Mucosa of descending colon (tissue), 3 donors: ENCODE measurements around the gene DICER1. TPM values are rescaled to one million over a fixed set of nuclear protein-coding genes. Genes with fewer than 3 reads are reported as not detected.

ENCODE experiments used
- ATAC-seq: fragments of 200-7000 bp; cut with Tn5 transposase; one replicate; pipeline ENCODE4 v1.9.1; 2020; ENCODE audit warnings: mild to moderate bottlenecking, moderate library complexity
- DNase-seq, 3 donors: peaks; one replicate each; pipeline ENCODE4 v3.0.0-alpha.2; 2020
- H3K36me3 ChIP-seq: fragments of 200-600 bp; one replicate; pipeline ENCODE4 v1.8.0; 2021; ENCODE audit warnings: low read depth, mild to moderate bottlenecking
- H3K4me1 ChIP-seq: fragments of 200-600 bp; one replicate; pipeline ENCODE4 v1.8.0; 2021; ENCODE audit warnings: low read depth, mild to moderate bottlenecking
- H3K4me3 ChIP-seq: fragments of 200-600 bp; one replicate; pipeline ENCODE4 v1.8.0; 2021; ENCODE audit warnings: mild to moderate bottlenecking
- H3K9me3 ChIP-seq: fragments of 200-600 bp; one replicate; pipeline ENCODE4 v1.8.0; 2021; ENCODE audit warnings: mild to moderate bottlenecking
- intact Hi-C, 2 donors: fragments of 100-400 bp; cut with DNase I in 1 of 2; cut with micrococcal nuclease in 1 of 2; formaldehyde crosslinking; loops; one replicate each; pipeline versions ENCODE4 v1.11.0 to v1.11.1; 2022; cut with DNase I, micrococcal nuclease
- total RNA-seq, 3 donors: library from RNA; stranded (reverse); fragmentation: NEBNext Ultra II Directional in 2 of 3; extraction: Animal tissue kit (Norgen Biotek cat#: 25700) in 2 of 3; gene quantifications; one replicate each; pipeline versions ENCODE4 v1.2.1 to v1.2.4, GENCODE V29; 2021 to 2023
- TF ChIP-seq, protein P1 (sequence below): fragments of 200-600 bp; IDR thresholded peaks from one replicate; pipeline ENCODE4 v1.8.0; 2022; ENCODE audit warnings: antibody characterized with exemption, mild to moderate bottlenecking
- donor health status: DM: no; HTN: no; CAD: no; lungs with moderate emphysema.
- donor health status: DM: no; HTN: no; CAD: no.
- donor health status: DM: no; HTN: yes; CAD: no.

DICER1 gene
- total RNA-seq, 3 donors from 2014 or later: 61.6 to 72.1 (median 65.9) TPM

- TF ChIP-seq, protein P1, sequence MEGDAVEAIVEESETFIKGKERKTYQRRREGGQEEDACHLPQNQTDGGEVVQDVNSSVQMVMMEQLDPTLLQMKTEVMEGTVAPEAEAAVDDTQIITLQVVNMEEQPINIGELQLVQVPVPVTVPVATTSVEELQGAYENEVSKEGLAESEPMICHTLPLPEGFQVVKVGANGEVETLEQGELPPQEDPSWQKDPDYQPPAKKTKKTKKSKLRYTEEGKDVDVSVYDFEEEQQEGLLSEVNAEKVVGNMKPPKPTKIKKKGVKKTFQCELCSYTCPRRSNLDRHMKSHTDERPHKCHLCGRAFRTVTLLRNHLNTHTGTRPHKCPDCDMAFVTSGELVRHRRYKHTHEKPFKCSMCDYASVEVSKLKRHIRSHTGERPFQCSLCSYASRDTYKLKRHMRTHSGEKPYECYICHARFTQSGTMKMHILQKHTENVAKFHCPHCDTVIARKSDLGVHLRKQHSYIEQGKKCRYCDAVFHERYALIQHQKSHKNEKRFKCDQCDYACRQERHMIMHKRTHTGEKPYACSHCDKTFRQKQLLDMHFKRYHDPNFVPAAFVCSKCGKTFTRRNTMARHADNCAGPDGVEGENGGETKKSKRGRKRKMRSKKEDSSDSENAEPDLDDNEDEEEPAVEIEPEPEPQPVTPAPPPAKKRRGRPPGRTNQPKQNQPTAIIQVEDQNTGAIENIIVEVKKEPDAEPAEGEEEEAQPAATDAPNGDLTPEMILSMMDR: no peak
- DNase-seq (no peak), ATAC-seq (no peak)
- intact Hi-C loops: no loop called here
- Histone ChIP-seq H3K4me1 (no peaks in the 10 kb centered on the region), H3K4me3 (no peak overlapping the region), H3K9me3 (no peaks in the 10 kb centered on the region), H3K36me3 (peaks cover 32% of the 10 kb centered on the region)
Measured at GRCh38 chr14:95107711-95108110, 49.6 kb downstream of the DICER1 start.

DNA sequence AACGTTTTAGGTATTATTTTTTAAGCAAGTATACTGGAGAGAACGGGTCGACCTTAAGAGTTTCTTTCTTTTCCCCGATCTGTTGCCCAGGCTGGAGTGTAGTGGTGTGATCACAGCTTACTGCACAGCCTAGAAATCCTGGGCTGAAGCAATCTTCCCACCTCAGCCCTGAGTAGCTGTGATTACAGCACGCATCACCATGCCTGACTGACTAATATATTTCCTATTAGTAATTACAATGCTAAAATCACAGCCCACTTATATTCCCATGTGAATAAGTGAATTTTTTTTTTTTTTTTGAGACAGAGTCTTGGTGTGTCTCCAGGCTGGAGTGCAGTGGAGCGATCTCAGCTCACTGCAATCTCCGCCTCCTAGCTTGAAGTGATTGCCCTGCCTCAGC lies 50.4 kb downstream of the DICER1 start:
- TF ChIP-seq, protein P1: no peak
- DNase-seq (no peak), ATAC-seq (no peak)
- Histone ChIP-seq H3K4me1 (no peaks in the 10 kb centered on the region), H3K36me3 (peaks cover 32% of the 10 kb centered on the region), H3K9me3 (no peaks in the 10 kb centered on the region), H3K4me3 (no peak overlapping the region)
- intact Hi-C loops: no loop called here

DNA sequence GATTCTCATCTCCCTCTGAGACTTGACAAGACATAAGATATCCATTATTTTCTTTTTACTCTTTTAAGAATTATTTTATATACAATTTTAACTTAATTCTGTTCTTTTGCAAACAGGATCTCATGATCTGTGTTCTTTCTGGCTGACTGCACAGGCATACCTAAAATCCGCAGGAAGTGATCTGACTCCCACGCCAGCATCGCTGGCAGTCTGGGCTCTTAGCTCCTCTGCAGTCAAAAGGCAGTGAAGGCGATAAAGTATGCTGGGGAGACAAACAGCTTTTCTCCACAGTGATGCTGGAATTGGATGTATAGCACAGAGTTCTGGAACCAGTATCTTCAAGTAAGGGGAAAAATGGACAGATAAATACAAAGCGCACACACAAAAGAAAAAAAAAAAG lies 52.4 kb downstream of the DICER1 start:
- Histone ChIP-seq H3K4me1 (no peaks in the 10 kb centered on the region), H3K36me3 (peaks cover 22% of the 10 kb centered on the region), H3K9me3 (no peaks in the 10 kb centered on the region), H3K4me3 (no peak overlapping the region)
- DNase-seq (no peak), ATAC-seq (no peak)
- TF ChIP-seq, protein P1: no peak
- intact Hi-C loops: no loop called here

DNA sequence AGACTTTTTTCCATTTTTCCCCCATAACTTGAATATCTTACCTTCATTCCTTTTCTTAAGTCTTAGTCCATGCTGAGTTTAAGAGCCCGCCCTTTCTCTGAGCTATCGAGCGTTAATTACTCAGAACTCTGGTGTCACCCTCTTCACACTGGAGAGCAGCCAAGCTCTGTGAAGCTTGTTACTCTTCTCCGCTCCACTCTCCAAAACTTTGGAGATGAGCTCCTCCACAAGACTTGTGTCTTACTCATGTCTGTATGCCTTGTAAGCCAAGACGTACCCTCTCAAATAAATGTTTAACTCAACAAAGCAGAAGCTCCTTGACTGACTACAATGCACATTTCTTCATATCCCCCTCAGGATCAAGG lies 54.7 kb downstream of the DICER1 start:
- TF ChIP-seq, protein P1: no peak
- intact Hi-C loops: no loop called here
- no peak for DNase-seq
- Histone ChIP-seq H3K36me3 (peaks cover 15% of the 10 kb centered on the region), H3K4me1 (no peaks in the 10 kb centered on the region), H3K4me3 (no peak overlapping the region), H3K9me3 (no peaks in the 10 kb centered on the region)
- ATAC-seq: no peak

GRCh38 chr14:95101736-95102679 lies 55.3 kb downstream of the DICER1 start:
- Histone ChIP-seq H3K4me3 (no peak overlapping the region), H3K9me3 (no peaks in the 10 kb centered on the region), H3K4me1 (no peaks in the 10 kb centered on the region), H3K36me3 (peaks cover 10% of the 10 kb centered on the region)
- DNase-seq: no peak
- TF ChIP-seq, protein P1: no peak
- no peak for ATAC-seq
- intact Hi-C loops: no loop called here
